Liver (tissue), 9 donors: ENCODE results near the gene ZNF138. TPM values are rescaled to one million over a fixed set of nuclear protein-coding genes. Genes with fewer than 3 reads are reported as not detected.

Experiments used
- DNase-seq: peaks from one replicate; pipeline ENCODE4 v3.0.0-alpha.2; 2017; ENCODE audit warnings: low spot score
- H3K27ac ChIP-seq, 2 donors: one replicate each; pipeline ENCODE4 v1.7.0; 2013; ENCODE audit warnings: inconsistent platforms in 2 of 2, low read length in 2 of 2, control low read depth in 1 of 2, low read depth in 1 of 2, mild to moderate bottlenecking in 1 of 2
- H3K27me3 ChIP-seq, 4 donors: one replicate each; pipeline versions ENCODE4 v1.6.1 to v1.7.0; 2013; ENCODE audit warnings: low read length in 3 of 4, inconsistent platforms in 1 of 4, mild to moderate bottlenecking in 1 of 4, moderate library complexity in 1 of 4; ENCODE audit not compliant: control insufficient read depth in 4 of 4, insufficient read depth in 4 of 4
- H3K36me3 ChIP-seq, 4 donors: one replicate each; pipeline versions ENCODE4 v1.6.1 to v1.7.0; 2013; ENCODE audit warnings: low read length in 3 of 4, mild to moderate bottlenecking in 3 of 4, low read depth in 1 of 4, moderate library complexity in 1 of 4; ENCODE audit not compliant: control insufficient read depth in 4 of 4, insufficient read depth in 3 of 4
- H3K4me1 ChIP-seq, 4 donors: one replicate each; pipeline versions ENCODE4 v1.6.1 to v1.7.0; 2013; ENCODE audit warnings: low read length in 3 of 4, mild to moderate bottlenecking in 3 of 4, moderate library complexity in 1 of 4; ENCODE audit not compliant: control insufficient read depth in 4 of 4, insufficient read depth in 4 of 4
- H3K4me3 ChIP-seq, 3 donors: one replicate each; pipeline versions ENCODE4 v1.6.1 to v1.7.0; 2013; ENCODE audit warnings: low read length in 3 of 3, control low read depth in 1 of 3, low read depth in 1 of 3, mild to moderate bottlenecking in 1 of 3
- H3K9ac ChIP-seq, 2 donors: one replicate each; pipeline ENCODE4 v1.7.0; 2013; ENCODE audit warnings: low read length in 2 of 2, mild to moderate bottlenecking in 2 of 2, moderate library complexity in 2 of 2, control low read depth in 1 of 2, low read depth in 1 of 2
- H3K9me3 ChIP-seq, 4 donors: one replicate each; pipeline versions ENCODE4 v1.6.1 to v1.7.0; 2013; ENCODE audit warnings: low read length in 3 of 4; ENCODE audit not compliant: control insufficient read depth in 4 of 4
- CTCF ChIP-seq: fragments of 150-350 bp; IDR thresholded peaks from 2 replicates; pipeline ENCODE4 v1.5.1; 2017; ENCODE audit warnings: improper control_type of control experiment, low read depth, low read length; ENCODE audit not compliant: missing input control
- EGR1 ChIP-seq, 2 donors: IDR thresholded peaks; 2 replicates each; pipeline ENCODE4 v1.6.1; 2016 to 2018; ENCODE audit warnings: antibody characterized with exemption in 2 of 2, low read depth in 2 of 2
- FOXA2 ChIP-seq: IDR thresholded peaks from 2 replicates; pipeline ENCODE4 v1.6.1; 2016; ENCODE audit warnings: antibody characterized with exemption
- GABPA ChIP-seq, 2 donors: IDR thresholded peaks in 1 of 2; conservative IDR thresholded peaks in 1 of 2; 2 replicates each; pipeline ENCODE4 v1.6.1; 2016; ENCODE audit warnings: antibody characterized with exemption in 2 of 2, mild to moderate bottlenecking in 1 of 2, moderate library complexity in 1 of 2
- HNF4A ChIP-seq, 2 donors: conservative IDR thresholded peaks; 2 replicates each; pipeline ENCODE4 v1.6.1; 2016; ENCODE audit warnings: antibody characterized with exemption in 2 of 2, mild to moderate bottlenecking in 2 of 2
- HNF4G ChIP-seq: IDR thresholded peaks from 2 replicates; pipeline ENCODE4 v1.6.1; 2016; ENCODE audit warnings: antibody characterized with exemption
- JUND ChIP-seq, 2 donors: IDR thresholded peaks; 2 replicates each; pipeline ENCODE4 v1.6.1; 2016; ENCODE audit warnings: antibody characterized with exemption in 2 of 2
- MAX ChIP-seq: IDR thresholded peaks from 2 replicates; pipeline ENCODE4 v1.6.1; 2016; ENCODE audit warnings: antibody characterized with exemption
- NR2F2 ChIP-seq: IDR thresholded peaks from 2 replicates; pipeline ENCODE4 v1.6.1; 2016; ENCODE audit warnings: antibody characterized with exemption
- RAD21 ChIP-seq, 2 donors: IDR thresholded peaks; 2 replicates each; pipeline ENCODE4 v1.6.1; 2016; ENCODE audit warnings: antibody characterized with exemption in 2 of 2, mild to moderate bottlenecking in 2 of 2
- RXRA ChIP-seq, 2 donors: IDR thresholded peaks; 2 replicates each; pipeline ENCODE4 v1.6.1; 2017 to 2018; ENCODE audit warnings: antibody characterized with exemption in 2 of 2, mild to moderate bottlenecking in 1 of 2
- SP1 ChIP-seq: IDR thresholded peaks from 2 replicates; pipeline ENCODE4 v1.6.1; 2018; ENCODE audit warnings: antibody characterized with exemption, mild to moderate bottlenecking
- TAF1 ChIP-seq: conservative IDR thresholded peaks from 2 replicates; pipeline ENCODE4 v1.6.1; 2016; ENCODE audit warnings: antibody characterized with exemption, mild to moderate bottlenecking
- YY1 ChIP-seq: IDR thresholded peaks from 2 replicates; pipeline ENCODE4 v1.6.1; 2016; ENCODE audit warnings: antibody characterized with exemption, mild to moderate bottlenecking
- ZBTB33 ChIP-seq: IDR thresholded peaks from 2 replicates; pipeline ENCODE4 v1.6.1; 2016; ENCODE audit warnings: antibody characterized with exemption
- WGBS: extraction: QIAGEN DNeasy Blood & Tissue Kit; methylation state at CpG from one replicate; pipeline ENCODE4 v1.1.7; 2013; 5-methylcytosine and 5-hydroxymethylcytosine counted together
- polyA plus RNA-seq, 2 donors: library from polyadenylated mRNA; stranded (reverse) in 1 of 2; unstranded in 1 of 2; fragments of 200-250 nt in 1 of 2; fragments of >200 nt in 1 of 2; fragmentation: Nextera tagmentation in 1 of 2; extraction: Ambion mirVana in 1 of 2; gene quantifications; one replicate each; pipeline versions ENCODE4 v1.2.1 to v1.2.3, GENCODE V29; 2013 to 2015
- total RNA-seq, 2 donors: library from RNA; depleted of rRNA; stranded (reverse); fragments of >200 nt; gene quantifications; one replicate each; pipeline ENCODE4 v1.2.3, GENCODE V29; 2014
- TF ChIP-seq, protein P1 (sequence below): IDR thresholded peaks from 2 replicates; pipeline ENCODE4 v1.6.1; 2016; ENCODE audit warnings: antibody characterized with exemption, mild to moderate bottlenecking
- TF ChIP-seq, protein P2 (sequence below): IDR thresholded peaks from 2 replicates; pipeline ENCODE4 v1.6.1; 2016; ENCODE audit warnings: antibody characterized with exemption
- donor health status: healthy.
- donor health status: healthy.
- donor health status: healthy.
- donor health status: healthy.
- donor health status: healthy.

Gene ZNF138
- total and polyA plus RNA-seq, 4 donors: 1.4 to 4.5 (median 3.7) TPM

DNA sequence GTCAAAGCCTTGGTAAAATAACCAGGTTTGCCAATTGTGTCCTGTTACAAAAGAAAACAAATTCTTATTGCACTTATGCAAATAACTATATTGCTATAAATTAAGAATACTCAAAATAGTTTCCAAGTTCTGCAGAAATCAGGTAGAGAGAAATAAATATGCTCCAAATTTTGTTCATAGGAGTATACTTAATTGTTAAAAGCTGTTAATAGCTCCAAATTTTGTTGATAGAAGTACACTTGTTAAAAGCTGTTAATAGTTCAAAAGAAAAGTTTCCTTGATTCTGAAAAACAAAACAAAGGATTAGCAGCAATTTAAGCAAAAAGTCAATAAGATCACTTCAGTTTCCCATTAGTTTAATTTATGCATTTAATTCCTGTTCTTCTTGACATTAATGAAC lies 46.4 kb upstream of the ZNF138 start:
- H3K27ac ChIP-seq: no peak overlapping the region

DNA sequence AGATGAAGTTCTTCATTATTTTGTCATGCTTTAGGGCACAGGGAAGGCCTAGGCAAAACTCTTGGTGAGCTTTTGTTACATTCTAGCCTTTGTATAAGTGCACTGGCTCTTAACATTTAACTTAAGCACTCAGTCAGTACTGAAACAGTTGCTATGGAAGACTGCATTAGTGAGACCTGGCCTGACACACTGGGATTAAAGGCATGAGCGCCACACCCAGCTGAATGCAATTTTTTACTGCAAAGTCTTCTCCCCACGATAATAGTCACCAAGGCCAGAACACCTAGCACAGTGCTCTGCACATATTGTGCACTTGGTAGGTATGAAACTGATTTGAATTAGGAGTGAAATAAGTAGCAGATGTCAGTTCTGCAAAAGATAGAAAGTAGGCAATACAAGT lies 41.2 kb upstream of the ZNF138 start:
- no peaks in the 10 kb centered on the region for H3K9me3 ChIP-seq
- H3K9ac ChIP-seq: no peak overlapping the region
- H3K27ac ChIP-seq: no peak overlapping the region
- TF ChIP-seq HNF4G: no peak
- TF ChIP-seq SP1: no peak
- TF ChIP-seq YY1: no peak
- TF ChIP-seq FOXA2: no peak
- TF ChIP-seq, protein P1, sequence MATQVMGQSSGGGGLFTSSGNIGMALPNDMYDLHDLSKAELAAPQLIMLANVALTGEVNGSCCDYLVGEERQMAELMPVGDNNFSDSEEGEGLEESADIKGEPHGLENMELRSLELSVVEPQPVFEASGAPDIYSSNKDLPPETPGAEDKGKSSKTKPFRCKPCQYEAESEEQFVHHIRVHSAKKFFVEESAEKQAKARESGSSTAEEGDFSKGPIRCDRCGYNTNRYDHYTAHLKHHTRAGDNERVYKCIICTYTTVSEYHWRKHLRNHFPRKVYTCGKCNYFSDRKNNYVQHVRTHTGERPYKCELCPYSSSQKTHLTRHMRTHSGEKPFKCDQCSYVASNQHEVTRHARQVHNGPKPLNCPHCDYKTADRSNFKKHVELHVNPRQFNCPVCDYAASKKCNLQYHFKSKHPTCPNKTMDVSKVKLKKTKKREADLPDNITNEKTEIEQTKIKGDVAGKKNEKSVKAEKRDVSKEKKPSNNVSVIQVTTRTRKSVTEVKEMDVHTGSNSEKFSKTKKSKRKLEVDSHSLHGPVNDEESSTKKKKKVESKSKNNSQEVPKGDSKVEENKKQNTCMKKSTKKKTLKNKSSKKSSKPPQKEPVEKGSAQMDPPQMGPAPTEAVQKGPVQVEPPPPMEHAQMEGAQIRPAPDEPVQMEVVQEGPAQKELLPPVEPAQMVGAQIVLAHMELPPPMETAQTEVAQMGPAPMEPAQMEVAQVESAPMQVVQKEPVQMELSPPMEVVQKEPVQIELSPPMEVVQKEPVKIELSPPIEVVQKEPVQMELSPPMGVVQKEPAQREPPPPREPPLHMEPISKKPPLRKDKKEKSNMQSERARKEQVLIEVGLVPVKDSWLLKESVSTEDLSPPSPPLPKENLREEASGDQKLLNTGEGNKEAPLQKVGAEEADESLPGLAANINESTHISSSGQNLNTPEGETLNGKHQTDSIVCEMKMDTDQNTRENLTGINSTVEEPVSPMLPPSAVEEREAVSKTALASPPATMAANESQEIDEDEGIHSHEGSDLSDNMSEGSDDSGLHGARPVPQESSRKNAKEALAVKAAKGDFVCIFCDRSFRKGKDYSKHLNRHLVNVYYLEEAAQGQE: no peak
- no peak for TF ChIP-seq MAX
- no peak for TF ChIP-seq GABPA (IDR thresholded peaks at IDR 0.05 in 1 of 2, conservative IDR thresholded peaks at IDR 0.05 in 1 of 2)
- no peaks in the 10 kb centered on the region for H3K36me3 ChIP-seq
- no peak overlapping the region for H3K4me3 ChIP-seq
- H3K4me1 ChIP-seq: no peaks in the 10 kb centered on the region
- no peak for DNase-seq
- no peaks in the 10 kb centered on the region for H3K27me3 ChIP-seq
- 76% methylated on average over 2 of the region's 2 CpGs for WGBS

More for the DNA sequence above, 46.4 kb upstream of the ZNF138 start:
- no peaks in the 10 kb centered on the region for H3K27me3 ChIP-seq
- no peak overlapping the region for H3K4me3 ChIP-seq
- H3K9me3 ChIP-seq: no peaks in the 10 kb centered on the region
- H3K4me1 ChIP-seq: no peaks in the 10 kb centered on the region
- no peak overlapping the region for H3K9ac ChIP-seq
- TF ChIP-seq CTCF (no peak), TAF1 (no peak), HNF4A (conservative IDR thresholded peaks at IDR 0.05) (no peak), HNF4G (no peak)
- TF ChIP-seq, protein P2, sequence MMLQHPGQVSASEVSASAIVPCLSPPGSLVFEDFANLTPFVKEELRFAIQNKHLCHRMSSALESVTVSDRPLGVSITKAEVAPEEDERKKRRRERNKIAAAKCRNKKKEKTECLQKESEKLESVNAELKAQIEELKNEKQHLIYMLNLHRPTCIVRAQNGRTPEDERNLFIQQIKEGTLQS: no peak
- DNase-seq: no peak
- H3K36me3 ChIP-seq: no peaks in the 10 kb centered on the region

DNA sequence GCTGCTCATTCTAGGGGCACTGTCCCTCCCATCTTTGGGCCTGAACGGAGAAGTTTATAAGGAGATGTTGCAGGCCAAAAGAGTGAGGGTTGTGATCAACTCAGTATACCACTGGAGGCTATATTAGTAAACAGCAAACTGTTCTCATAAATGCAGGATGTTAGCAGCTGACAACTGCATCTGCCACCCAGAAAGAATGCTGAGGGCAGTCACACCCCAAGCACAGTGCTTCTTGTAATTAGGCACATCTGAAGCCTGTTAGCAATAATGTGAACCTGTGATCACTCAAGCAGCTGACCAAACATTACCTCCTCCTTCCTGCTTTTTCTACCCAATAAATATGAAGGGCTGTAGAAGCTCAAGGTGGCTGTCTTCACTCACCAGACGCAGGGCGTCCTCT lies 38.4 kb upstream of the ZNF138 start:
- Histone ChIP-seq H3K9me3 (no peaks in the 10 kb centered on the region), H3K27me3 (no peaks in the 10 kb centered on the region), H3K9ac (no peak overlapping the region), H3K4me3 (no peak overlapping the region), H3K4me1 (no peaks in the 10 kb centered on the region), H3K36me3 (no peaks in the 10 kb centered on the region), H3K27ac (no peak overlapping the region)
- 78% methylated on average over 3 of the region's 3 CpGs for WGBS
- no peak for DNase-seq
- TF ChIP-seq EGR1 (IDR thresholded peaks at IDR 0.05; ENCODE audit: low read depth in 2 of 2): no peak
- no peak for TF ChIP-seq JUND (IDR thresholded peaks at IDR 0.05)
- no peak for TF ChIP-seq YY1
- TF ChIP-seq MAX: no peak
- no peak for TF ChIP-seq GABPA (IDR thresholded peaks at IDR 0.05 in 1 of 2, conservative IDR thresholded peaks at IDR 0.05 in 1 of 2)
- TF ChIP-seq, protein P2: no peak
- no peak for TF ChIP-seq HNF4G
- TF ChIP-seq HNF4A (conservative IDR thresholded peaks at IDR 0.05): no peak
- no peak for TF ChIP-seq RXRA (IDR thresholded peaks at IDR 0.05)
- no peak for TF ChIP-seq ZBTB33
- TF ChIP-seq FOXA2: no peak
- TF ChIP-seq TAF1: no peak
- TF ChIP-seq NR2F2: no peak
- TF ChIP-seq SP1: no peak
- no peak for TF ChIP-seq CTCF
- TF ChIP-seq RAD21 (IDR thresholded peaks at IDR 0.05): no peak
